HG03280 (cell line): ENCODE data around the gene CD226.

ENCODE experiments used
- ATAC-seq: cut with Tn5 transposase; IDR thresholded peaks from one replicate; pipeline ENCODE4 v1.9.1; 2021; ENCODE audit warnings: mild to moderate bottlenecking, moderate library complexity; ENCODE audit not compliant: unreplicated experiment

Gene CD226

DNA sequence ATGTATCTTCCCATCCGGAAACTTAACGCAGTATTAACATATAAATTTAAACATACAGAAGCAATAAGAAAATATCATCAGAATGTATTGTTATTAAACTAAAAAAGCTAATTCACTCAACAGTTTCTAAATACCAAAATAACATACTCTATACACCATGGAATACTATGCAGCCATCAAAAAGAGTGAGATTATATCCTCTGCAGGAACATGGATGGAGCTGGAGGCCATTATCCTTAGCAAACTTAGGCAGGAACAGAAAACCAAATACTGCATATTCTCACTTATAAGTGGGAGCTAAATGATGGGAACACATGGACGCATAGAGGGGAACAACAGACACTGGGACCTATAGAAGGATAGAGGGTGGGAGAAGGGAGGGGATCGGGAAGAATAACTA is 127.1 kb downstream of the CD226 start:
- no peak for ATAC-seq

DNA sequence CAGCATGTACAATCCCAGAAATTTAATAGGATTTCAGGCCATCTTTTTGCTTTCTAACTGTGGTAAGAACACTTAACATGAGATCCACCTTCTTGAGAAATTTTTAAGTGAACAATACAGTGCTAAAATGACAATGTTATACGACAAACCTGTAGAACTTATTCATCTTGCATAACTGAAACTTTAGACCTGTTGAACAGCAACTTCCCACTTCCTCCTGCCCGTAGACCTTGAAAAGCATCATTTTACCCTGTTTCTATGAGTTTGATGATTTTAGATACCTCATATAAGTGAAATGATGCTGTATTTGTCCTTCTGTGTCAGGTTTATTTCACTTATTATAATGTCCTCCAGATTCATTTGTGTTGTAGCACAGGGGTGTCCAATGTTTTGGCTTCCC is 128.2 kb downstream of the CD226 start:
- ATAC-seq, result no peak

DNA sequence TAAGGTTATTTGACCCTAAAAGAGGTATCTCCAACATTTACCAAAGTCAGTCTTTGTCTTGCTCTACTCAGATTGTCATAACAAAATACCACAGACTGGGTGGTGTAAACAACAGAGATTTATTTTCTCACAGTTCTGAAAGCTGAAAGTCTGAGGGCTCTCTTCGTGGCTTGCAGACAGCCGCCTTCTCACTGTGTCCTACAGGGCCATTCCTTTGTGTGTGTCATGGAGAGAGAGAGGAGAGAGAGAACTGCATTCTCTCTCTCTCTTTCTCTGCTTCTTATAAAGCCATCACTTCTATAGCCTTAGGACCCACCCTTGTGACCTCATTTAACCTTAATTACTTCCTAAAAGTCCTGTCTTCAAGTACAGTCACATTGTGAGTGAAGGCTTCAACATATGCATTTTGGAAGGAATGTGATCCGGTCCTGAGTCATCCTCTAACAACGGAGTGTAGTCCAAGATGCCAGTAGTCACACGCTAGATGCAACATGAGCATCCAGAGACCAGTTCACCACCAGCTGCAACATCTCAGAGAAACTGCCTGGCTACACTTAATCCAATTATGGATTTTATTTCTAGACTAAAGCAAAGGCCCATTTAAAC is 130.2 kb downstream of the CD226 start:
- ATAC-seq, result no peak

- ATAC-seq, result no peak
Observed at GRCh38 chr18:69814861-69815385, 132.8 kb downstream of the CD226 start.

DNA sequence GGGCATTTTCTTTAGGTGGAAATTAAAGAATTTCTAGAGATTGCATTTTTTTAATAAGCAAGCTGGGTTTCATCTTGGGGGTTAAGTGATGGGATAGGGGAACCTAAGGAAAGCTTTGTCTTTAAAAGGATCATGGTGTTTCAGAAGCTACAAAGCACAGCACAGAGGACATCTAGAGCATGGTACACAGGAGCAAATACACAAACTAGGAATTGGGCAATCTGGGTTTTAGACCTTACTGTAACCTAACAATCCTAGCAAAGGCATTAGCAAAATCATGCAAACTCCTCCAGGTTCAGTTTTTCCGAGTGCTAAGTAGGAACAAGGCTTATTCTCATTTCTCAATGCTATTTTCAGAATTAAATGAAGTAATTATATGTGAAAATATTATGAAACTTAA is 134.1 kb downstream of the CD226 start:
- no peak for ATAC-seq

DNA sequence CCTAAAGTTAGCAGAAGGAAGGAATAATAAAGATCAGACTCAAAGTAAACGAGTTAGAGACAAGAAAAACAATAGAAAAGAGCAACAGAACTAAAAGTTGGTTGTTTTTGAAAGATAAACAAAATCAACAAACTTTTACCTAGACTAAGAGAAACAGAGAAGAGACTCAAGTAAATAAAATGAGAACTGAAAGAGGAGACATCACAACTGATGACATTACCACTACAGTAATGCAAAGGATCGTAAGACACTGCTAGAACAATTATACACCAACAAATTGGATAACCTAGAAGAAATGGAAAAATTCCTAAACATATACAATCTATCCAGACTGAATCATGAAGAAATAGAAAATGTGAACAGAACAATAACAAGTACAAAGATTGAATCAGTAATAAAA is 139.3 kb downstream of the CD226 start:
- ATAC-seq, result no peak

GRCh38 chr18:69804776-69805501 is 142.7 kb downstream of the CD226 start:
- no peak for ATAC-seq
